GM19467 (cell line): Measurements from ENCODE around the gene LRRC72.
"Not testable (repeated sequence)": the region's sequence is repeated elsewhere in the genome, so short reads cannot be mapped to it uniquely, and the experiment has no call there.

Experiments used
- ATAC-seq: cut with Tn5 transposase; IDR thresholded peaks from one replicate; pipeline ENCODE4 v1.9.1; 2021; ENCODE audit warnings: mild to moderate bottlenecking, moderate library complexity; ENCODE audit not compliant: unreplicated experiment

LRRC72 gene

GRCh38 chr7:16524332-16524731, 2.3 kb upstream of the LRRC72 start:
- no peak for ATAC-seq

GRCh38 chr7:16528520-16528919, 1.9 kb downstream of the LRRC72 start:
- ATAC-seq: no peak

GRCh38 chr7:16529697-16530096, 3.1 kb downstream of the LRRC72 start:
- ATAC-seq: no peak

GRCh38 chr7:16531707-16532106, 5.1 kb downstream of the LRRC72 start:
- no peak for ATAC-seq

- ATAC-seq: no peak
Measured at GRCh38 chr7:16532272-16532671, 5.6 kb downstream of the LRRC72 start.

- no peak for ATAC-seq
Measured at GRCh38 chr7:16535500-16535899, 8.9 kb downstream of the LRRC72 start.

GRCh38 chr7:16540559-16540958, 13.9 kb downstream of the LRRC72 start:
- ATAC-seq: not testable (repeated sequence)

- ATAC-seq: no peak
Measured at GRCh38 chr7:16542401-16542800, 15.8 kb downstream of the LRRC72 start.

- no peak for ATAC-seq
Measured at GRCh38 chr7:16543456-16543855, 16.8 kb downstream of the LRRC72 start.

GRCh38 chr7:16546921-16547505, 20.4 kb downstream of the LRRC72 start:
- no peak for ATAC-seq

GRCh38 chr7:16548428-16548827, 21.8 kb downstream of the LRRC72 start:
- ATAC-seq: no peak

GRCh38 chr7:16550671-16551070, 24.0 kb downstream of the LRRC72 start:
- ATAC-seq: no peak

GRCh38 chr7:16554518-16555236, 28.1 kb downstream of the LRRC72 start:
- ATAC-seq: no peak

- ATAC-seq: no peak
Measured at GRCh38 chr7:16556359-16556758, 29.7 kb downstream of the LRRC72 start.

- ATAC-seq: no peak
Measured at GRCh38 chr7:16558761-16559302, 32.2 kb downstream of the LRRC72 start.

GRCh38 chr7:16559497-16560179, 33.0 kb downstream of the LRRC72 start:
- no peak for ATAC-seq

- ATAC-seq: no peak
Measured at GRCh38 chr7:16561943-16562342, 35.3 kb downstream of the LRRC72 start.

GRCh38 chr7:16562456-16563220, 36.0 kb downstream of the LRRC72 start:
- no peak for ATAC-seq

- peak; percentile 80 for ATAC-seq
Measured at GRCh38 chr7:16563281-16564022, 36.8 kb downstream of the LRRC72 start.

- ATAC-seq: peak; percentile 31
Measured at GRCh38 chr7:16564023-16564380, 37.4 kb downstream of the LRRC72 start.
